Measurements from ENCODE around the gene HOXB4.
A peak's percentile ranks its signal among the peaks of the same experiment; 100 is the strongest.
"Not testable (repeated sequence)": the region's sequence is repeated elsewhere in the genome, so short reads cannot be mapped to it uniquely, and the experiment has no call there.

Gene HOXB4

GRCh38 chr17:48540213-48540612 is 37.9 kb downstream of the HOXB4 start:
- DNase-seq (ENCODE audit: low read depth), result no peak
- in situ Hi-C loops (cut with HindIII; ENCODE audit: low sequenced_read_pairs), result no loop called here
- peak overlapping the region; percentile 2 for H3K4me3 ChIP-seq (ENCODE audit: low read depth, low read length)
- TF ChIP-seq, protein P1, sequence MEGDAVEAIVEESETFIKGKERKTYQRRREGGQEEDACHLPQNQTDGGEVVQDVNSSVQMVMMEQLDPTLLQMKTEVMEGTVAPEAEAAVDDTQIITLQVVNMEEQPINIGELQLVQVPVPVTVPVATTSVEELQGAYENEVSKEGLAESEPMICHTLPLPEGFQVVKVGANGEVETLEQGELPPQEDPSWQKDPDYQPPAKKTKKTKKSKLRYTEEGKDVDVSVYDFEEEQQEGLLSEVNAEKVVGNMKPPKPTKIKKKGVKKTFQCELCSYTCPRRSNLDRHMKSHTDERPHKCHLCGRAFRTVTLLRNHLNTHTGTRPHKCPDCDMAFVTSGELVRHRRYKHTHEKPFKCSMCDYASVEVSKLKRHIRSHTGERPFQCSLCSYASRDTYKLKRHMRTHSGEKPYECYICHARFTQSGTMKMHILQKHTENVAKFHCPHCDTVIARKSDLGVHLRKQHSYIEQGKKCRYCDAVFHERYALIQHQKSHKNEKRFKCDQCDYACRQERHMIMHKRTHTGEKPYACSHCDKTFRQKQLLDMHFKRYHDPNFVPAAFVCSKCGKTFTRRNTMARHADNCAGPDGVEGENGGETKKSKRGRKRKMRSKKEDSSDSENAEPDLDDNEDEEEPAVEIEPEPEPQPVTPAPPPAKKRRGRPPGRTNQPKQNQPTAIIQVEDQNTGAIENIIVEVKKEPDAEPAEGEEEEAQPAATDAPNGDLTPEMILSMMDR (IDR thresholded peaks at IDR 0.05; ENCODE audit: low read depth, low read length, missing control alignments), result no peak

DNA sequence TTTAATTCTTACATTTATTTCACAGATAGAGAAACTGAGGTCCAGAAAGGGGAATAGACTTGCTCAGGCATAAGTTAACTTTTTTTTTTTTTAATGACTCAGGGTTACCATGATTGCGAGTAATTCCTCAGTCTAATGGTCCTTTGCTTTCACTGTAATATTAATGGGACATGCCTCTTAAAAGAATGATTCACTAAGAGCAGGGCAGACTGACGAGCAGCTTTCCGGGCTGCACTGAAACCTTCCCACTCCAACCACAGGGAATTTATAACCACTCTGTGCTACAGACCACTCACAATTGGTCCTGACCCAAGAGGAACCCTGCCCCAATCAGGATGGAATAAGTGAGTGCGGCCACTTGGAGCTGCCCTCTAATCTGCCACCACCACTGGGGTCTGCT is 39.0 kb downstream of the HOXB4 start:
- TF ChIP-seq, protein P1 (IDR thresholded peaks at IDR 0.05; ENCODE audit: low read depth, low read length, missing control alignments), result no peak
- H3K4me3 ChIP-seq (ENCODE audit: low read depth, low read length), result no peak overlapping the region
- in situ Hi-C loops (cut with HindIII; ENCODE audit: low sequenced_read_pairs), result no loop called here
- DNase-seq (ENCODE audit: low read depth), result peak; percentile 83

- in situ Hi-C loops (cut with HindIII; ENCODE audit: low sequenced_read_pairs), result no loop called here
- TF ChIP-seq, protein P1 (IDR thresholded peaks at IDR 0.05; ENCODE audit: low read depth, low read length, missing control alignments), result no peak
- no peak overlapping the region for H3K4me3 ChIP-seq (ENCODE audit: low read depth, low read length)
- no peak for DNase-seq (ENCODE audit: low read depth)
These were observed 40.8 kb downstream of the HOXB4 start for GRCh38 chr17:48537316-48537715.

GRCh38 chr17:48535793-48536559 is 42.2 kb downstream of the HOXB4 start:
- in situ Hi-C loops (cut with HindIII; ENCODE audit: low sequenced_read_pairs); DNase-seq (ENCODE audit: low read depth); H3K4me3 ChIP-seq (ENCODE audit: low read depth, low read length): not testable (repeated sequence)

- TF ChIP-seq, protein P1 (IDR thresholded peaks at IDR 0.05; ENCODE audit: low read depth, low read length, missing control alignments), result no peak
- DNase-seq (ENCODE audit: low read depth), result no peak
- in situ Hi-C loops (cut with HindIII; ENCODE audit: low sequenced_read_pairs), result no loop called here
- no peak overlapping the region for H3K4me3 ChIP-seq (ENCODE audit: low read depth, low read length)
These were observed 45.9 kb downstream of the HOXB4 start for GRCh38 chr17:48532261-48532660.

GRCh38 chr17:48530887-48531272 is 47.3 kb downstream of the HOXB4 start, which contains the start of gene HOXB1:
HOXB1 (minus strand) TSS chr17:48531011; CDS start chr17:48530904, 107 bp downstream.
- in situ Hi-C loops (cut with HindIII; ENCODE audit: low sequenced_read_pairs), result no loop called here
- DNase-seq (ENCODE audit: low read depth), result no peak
- TF ChIP-seq, protein P1 (IDR thresholded peaks at IDR 0.05; ENCODE audit: low read depth, low read length, missing control alignments), result no peak
- H3K4me3 ChIP-seq (ENCODE audit: low read depth, low read length), result no peak within 1 kb of the TSS

GRCh38 chr17:48530208-48530886 is 47.8 kb downstream of the HOXB4 start:
- in situ Hi-C loops (cut with HindIII; ENCODE audit: low sequenced_read_pairs), result no loop called here
- H3K4me3 ChIP-seq (ENCODE audit: low read depth, low read length), result no peak overlapping the region
- no peak for DNase-seq (ENCODE audit: low read depth)
- TF ChIP-seq, protein P1 (IDR thresholded peaks at IDR 0.05; ENCODE audit: low read depth, low read length, missing control alignments), result no peak
